ENCODE data around the gene ABCC9. TPM values are rescaled to one million over a fixed set of nuclear protein-coding genes. Genes with fewer than 3 reads are reported as not detected.

ABCC9 gene
- total RNA-seq, 2 donors from 2014 or later = 0.69 to 5.0 TPM

- Histone ChIP-seq H3K27me3 (no peaks in the 10 kb centered on the region), H3K27ac (no peak overlapping the region), H3K4me3 (no peak overlapping the region), H3K36me3 (no peaks in the 10 kb centered on the region), H3K9me3 (no peaks in the 10 kb centered on the region), H3K9ac (ENCODE audit: low read depth in 2 of 2, low read length in 2 of 2) (no peak overlapping the region), H3K4me1 (no peaks in the 10 kb centered on the region)
- no peak for TF ChIP-seq CTCF (IDR thresholded peaks at IDR 0.05)
- intact Hi-C loops (cut with DNase I) = no loop called here
- no peak for DNase-seq
These were observed 167.4 kb downstream of the ABCC9 start for GRCh38 chr12:21773806-21774205.

GRCh38 chr12:21773263-21773741 is 167.9 kb downstream of the ABCC9 start:
- DNase-seq = peak; percentile 25
- Histone ChIP-seq H3K9me3 (no peaks in the 10 kb centered on the region), H3K4me1 (no peaks in the 10 kb centered on the region), H3K27me3 (no peaks in the 10 kb centered on the region), H3K27ac (no peak overlapping the region), H3K36me3 (no peaks in the 10 kb centered on the region), H3K4me3 (no peak overlapping the region), H3K9ac (ENCODE audit: low read depth in 2 of 2, low read length in 2 of 2) (no peak overlapping the region)
- TF ChIP-seq CTCF (IDR thresholded peaks at IDR 0.05) = no peak
- intact Hi-C loops (cut with DNase I) = no loop called here

- no peaks in the 10 kb centered on the region for H3K27me3 ChIP-seq
- no peak overlapping the region for H3K4me3 ChIP-seq
- H3K27ac ChIP-seq = no peak overlapping the region
- H3K9me3 ChIP-seq = no peaks in the 10 kb centered on the region
- intact Hi-C loops (cut with DNase I) = no loop called here
- H3K4me1 ChIP-seq = no peaks in the 10 kb centered on the region
- no peaks in the 10 kb centered on the region for H3K36me3 ChIP-seq
- TF ChIP-seq CTCF (IDR thresholded peaks at IDR 0.05) = no peak
- DNase-seq = no peak
- H3K9ac ChIP-seq (ENCODE audit: low read depth in 2 of 2, low read length in 2 of 2) = no peak overlapping the region
These were observed 169.9 kb downstream of the ABCC9 start for GRCh38 chr12:21771311-21771710.

- Histone ChIP-seq H3K9me3 (no peaks in the 10 kb centered on the region), H3K36me3 (no peaks in the 10 kb centered on the region), H3K27ac (no peak overlapping the region), H3K4me1 (no peaks in the 10 kb centered on the region), H3K27me3 (no peaks in the 10 kb centered on the region), H3K4me3 (no peak overlapping the region), H3K9ac (ENCODE audit: low read depth in 2 of 2, low read length in 2 of 2) (no peak overlapping the region)
- intact Hi-C loops (cut with DNase I) = no loop called here
- no peak for DNase-seq
- TF ChIP-seq CTCF (IDR thresholded peaks at IDR 0.05) = no peak
These were observed 171.9 kb downstream of the ABCC9 start for GRCh38 chr12:21769307-21769706.

GRCh38 chr12:21766403-21766802 is 174.8 kb downstream of the ABCC9 start:
- TF ChIP-seq CTCF (IDR thresholded peaks at IDR 0.05) = no peak
- Histone ChIP-seq H3K27me3 (no peaks in the 10 kb centered on the region), H3K27ac (no peak overlapping the region), H3K36me3 (no peaks in the 10 kb centered on the region), H3K4me1 (no peaks in the 10 kb centered on the region), H3K4me3 (no peak overlapping the region), H3K9me3 (no peaks in the 10 kb centered on the region), H3K9ac (ENCODE audit: low read depth in 2 of 2, low read length in 2 of 2) (no peak overlapping the region)
- intact Hi-C loops (cut with DNase I) = no loop called here
- no peak for DNase-seq

GRCh38 chr12:21764950-21765349 is 176.3 kb downstream of the ABCC9 start:
- Histone ChIP-seq H3K4me1 (no peaks in the 10 kb centered on the region), H3K9ac (ENCODE audit: low read depth in 2 of 2, low read length in 2 of 2) (no peak overlapping the region), H3K27me3 (no peaks in the 10 kb centered on the region), H3K4me3 (no peak overlapping the region), H3K36me3 (no peaks in the 10 kb centered on the region), H3K9me3 (no peaks in the 10 kb centered on the region), H3K27ac (no peak overlapping the region)
- no peak for DNase-seq
- intact Hi-C loops (cut with DNase I) = no loop called here
- TF ChIP-seq CTCF (IDR thresholded peaks at IDR 0.05) = no peak

Measured in colonic mucosa (tissue), 4 donors.